IPS-18c (cell line): Measurements from ENCODE around the gene ISCU.
"Not testable (repeated sequence)": the region's sequence is repeated elsewhere in the genome, so short reads cannot be mapped to it uniquely, and the experiment has no call there.

Experiments
- H3K4me3 ChIP-seq: 2 replicates; pipeline ENCODE4 v1.7.0; 2013; ENCODE audit warnings: low read depth, mild to moderate bottlenecking, low read length, moderate library complexity; ENCODE audit not compliant: insufficient read depth
- H3K9me3 ChIP-seq: one replicate; pipeline ENCODE4 v1.6.1; 2013; ENCODE audit warnings: mild to moderate bottlenecking, low read length, moderate library complexity; ENCODE audit not compliant: control insufficient read depth, insufficient read depth

Gene ISCU

GRCh38 chr12:108618079-108618952, 55.9 kb downstream of the ISCU start:
- no peak overlapping the region for H3K4me3 ChIP-seq
- H3K9me3 ChIP-seq, result no peaks in the 10 kb centered on the region

- not testable (repeated sequence) for H3K9me3 ChIP-seq, H3K4me3 ChIP-seq
These were observed 56.5 kb downstream of the ISCU start for GRCh38 chr12:108618953-108619274.
